NCI-H1417 treated with DMSO at 0.1 percent for 48 hours (cell line): ENCODE data around the gene RETREG2.
"Not testable (repeated sequence)": the region's sequence is repeated elsewhere in the genome, so short reads cannot be mapped to it uniquely, and the experiment has no call there.

ENCODE experiments used
- DNase-seq: peaks from one replicate; lab custom pipeline; 2025; lab: John Stamatoyannopoulos, UW

The RETREG2 gene

GRCh38 chr2:219186754-219187456 is 8.8 kb downstream of the RETREG2 start:
- no peak for DNase-seq

- no peak for DNase-seq
Observed at GRCh38 chr2:219197388-219197787, 19.3 kb downstream of the RETREG2 start.

- no peak for DNase-seq
Observed at GRCh38 chr2:219198974-219199373, 20.9 kb downstream of the RETREG2 start.

GRCh38 chr2:219199470-219200211 is 21.6 kb downstream of the RETREG2 start:
- no peak for DNase-seq

GRCh38 chr2:219200502-219201326 is 22.6 kb downstream of the RETREG2 start:
- not testable (repeated sequence) for DNase-seq

- DNase-seq = not testable (repeated sequence)
Observed at GRCh38 chr2:219201331-219201730, 23.3 kb downstream of the RETREG2 start.

- no peak for DNase-seq
Observed at GRCh38 chr2:219204425-219205164, 26.5 kb downstream of the RETREG2 start.

GRCh38 chr2:219205165-219205538 is 27.1 kb downstream of the RETREG2 start:
- DNase-seq = no peak

GRCh38 chr2:219205981-219206327 is 27.9 kb downstream of the RETREG2 start:
- DNase-seq = no peak

- peak; percentile 59 for DNase-seq
Observed at GRCh38 chr2:219206328-219207133, 28.5 kb downstream of the RETREG2 start, which contains the start of gene ZFAND2B. ZFAND2B (plus strand) TSS chr2:219206782; CDS start chr2:219206988, 206 bp downstream.

GRCh38 chr2:219207134-219207883 is 29.2 kb downstream of the RETREG2 start:
- no peak for DNase-seq

- no peak for DNase-seq
Observed at GRCh38 chr2:219207884-219208740, 30.0 kb downstream of the RETREG2 start.

GRCh38 chr2:219209236-219210195 is 31.4 kb downstream of the RETREG2 start:
- DNase-seq = no peak

- no peak for DNase-seq
Observed at GRCh38 chr2:219210196-219210885, 32.3 kb downstream of the RETREG2 start.

- DNase-seq = no peak
Observed at GRCh38 chr2:219210886-219211362, 32.8 kb downstream of the RETREG2 start.

GRCh38 chr2:219213026-219213415 is 34.9 kb downstream of the RETREG2 start:
- DNase-seq = no peak

- DNase-seq = no peak
Observed at GRCh38 chr2:219213486-219214071, 35.5 kb downstream of the RETREG2 start.
